ENCODE measurements around the gene ITGBL1.

Gene ITGBL1

GRCh38 chr13:101628900-101629299 is 176.4 kb downstream of the ITGBL1 start:
- no peak overlapping the region for H3K9ac ChIP-seq (ENCODE audit: low read depth, low read length)
- H3K27ac ChIP-seq (ENCODE audit: low read length): no peak overlapping the region
- no peaks in the 10 kb centered on the region for H3K27me3 ChIP-seq (ENCODE audit: insufficient read depth, low read length, poor library complexity)
- H3K4me2 ChIP-seq (ENCODE audit: insufficient read depth, low read length): no peak overlapping the region
- no peak for ATAC-seq (ENCODE audit: insufficient read depth, low read depth)
- H3K4me3 ChIP-seq (ENCODE audit: low read depth in 1 of 2, low read length in 2 of 2): no peak overlapping the region
- TF ChIP-seq CTCF (IDR thresholded peaks at IDR 0.05; ENCODE audit: borderline replicate concordance, extremely low read depth, low read length, poor library complexity, severe bottlenecking) (no peak), EZH2 (IDR thresholded peaks at IDR 0.05; ENCODE audit: borderline replicate concordance, low read depth, low read length, severe bottlenecking) (no peak)
- H3K9me3 ChIP-seq (ENCODE audit: insufficient read depth, low read length, severe bottlenecking): no peaks in the 10 kb centered on the region
- H3K79me2 ChIP-seq (ENCODE audit: insufficient read depth, low read length): no peaks in the 10 kb centered on the region
- DNase-seq: no peak
- peaks cover 37% of the 10 kb centered on the region for H3K4me1 ChIP-seq (ENCODE audit: insufficient read depth, low read length)
- no peak overlapping the region for H2AFZ ChIP-seq (ENCODE audit: low read depth, low read length)
- H3K36me3 ChIP-seq (ENCODE audit: insufficient read depth, low read length): no peaks in the 10 kb centered on the region
- no peaks in the 10 kb centered on the region for H4K20me1 ChIP-seq (ENCODE audit: insufficient read depth, low read length)

- Histone ChIP-seq H3K27ac (ENCODE audit: low read length) (no peak overlapping the region), H3K27me3 (ENCODE audit: insufficient read depth, low read length, poor library complexity) (no peaks in the 10 kb centered on the region), H3K4me2 (ENCODE audit: insufficient read depth, low read length) (no peak overlapping the region), H3K9ac (ENCODE audit: low read depth, low read length) (no peak overlapping the region), H3K9me3 (ENCODE audit: insufficient read depth, low read length, severe bottlenecking) (no peaks in the 10 kb centered on the region), H3K36me3 (ENCODE audit: insufficient read depth, low read length) (no peaks in the 10 kb centered on the region), H3K4me3 (ENCODE audit: low read depth in 1 of 2, low read length in 2 of 2) (no peak overlapping the region), H2AFZ (ENCODE audit: low read depth, low read length) (no peak overlapping the region), H3K4me1 (ENCODE audit: insufficient read depth, low read length) (peaks cover 15% of the 10 kb centered on the region), H4K20me1 (ENCODE audit: insufficient read depth, low read length) (no peaks in the 10 kb centered on the region), H3K79me2 (ENCODE audit: insufficient read depth, low read length) (no peaks in the 10 kb centered on the region)
- no peak for DNase-seq
- TF ChIP-seq CTCF (IDR thresholded peaks at IDR 0.05; ENCODE audit: borderline replicate concordance, extremely low read depth, low read length, poor library complexity, severe bottlenecking) (no peak), EZH2 (IDR thresholded peaks at IDR 0.05; ENCODE audit: borderline replicate concordance, low read depth, low read length, severe bottlenecking) (no peak)
- no peak for ATAC-seq (ENCODE audit: insufficient read depth, low read depth)
Measured at GRCh38 chr13:101631395-101631794, 178.9 kb downstream of the ITGBL1 start.

- no peak for TF ChIP-seq CTCF (IDR thresholded peaks at IDR 0.05; ENCODE audit: borderline replicate concordance, extremely low read depth, low read length, poor library complexity, severe bottlenecking)
- H3K4me2 ChIP-seq (ENCODE audit: insufficient read depth, low read length): no peak overlapping the region
- H2AFZ ChIP-seq (ENCODE audit: low read depth, low read length): no peak overlapping the region
- no peaks in the 10 kb centered on the region for H3K4me1 ChIP-seq (ENCODE audit: insufficient read depth, low read length)
- ATAC-seq (ENCODE audit: insufficient read depth, low read depth) (no peak), DNase-seq (no peak)
- no peaks in the 10 kb centered on the region for H3K36me3 ChIP-seq (ENCODE audit: insufficient read depth, low read length)
- H3K9ac ChIP-seq (ENCODE audit: low read depth, low read length): no peak overlapping the region
- no peaks in the 10 kb centered on the region for H3K9me3 ChIP-seq (ENCODE audit: insufficient read depth, low read length, severe bottlenecking)
- no peak overlapping the region for H3K27ac ChIP-seq (ENCODE audit: low read length)
- H3K4me3 ChIP-seq (ENCODE audit: low read depth in 1 of 2, low read length in 2 of 2): no peak overlapping the region
- H3K79me2 ChIP-seq (ENCODE audit: insufficient read depth, low read length): no peaks in the 10 kb centered on the region
- no peaks in the 10 kb centered on the region for H3K27me3 ChIP-seq (ENCODE audit: insufficient read depth, low read length, poor library complexity)
- no peaks in the 10 kb centered on the region for H4K20me1 ChIP-seq (ENCODE audit: insufficient read depth, low read length)
Measured at GRCh38 chr13:101634142-101634541, 181.7 kb downstream of the ITGBL1 start.

GRCh38 chr13:101639711-101640110 is 187.2 kb downstream of the ITGBL1 start:
- no peaks in the 10 kb centered on the region for H3K36me3 ChIP-seq (ENCODE audit: insufficient read depth, low read length)
- no peak overlapping the region for H3K9ac ChIP-seq (ENCODE audit: low read depth, low read length)
- ATAC-seq (ENCODE audit: insufficient read depth, low read depth) (no peak), DNase-seq (no peak)
- H3K27me3 ChIP-seq (ENCODE audit: insufficient read depth, low read length, poor library complexity): no peaks in the 10 kb centered on the region
- no peaks in the 10 kb centered on the region for H3K9me3 ChIP-seq (ENCODE audit: insufficient read depth, low read length, severe bottlenecking)
- peaks cover 5% of the 10 kb centered on the region for H3K4me1 ChIP-seq (ENCODE audit: insufficient read depth, low read length)
- H3K79me2 ChIP-seq (ENCODE audit: insufficient read depth, low read length): no peaks in the 10 kb centered on the region
- TF ChIP-seq CTCF (IDR thresholded peaks at IDR 0.05; ENCODE audit: borderline replicate concordance, extremely low read depth, low read length, poor library complexity, severe bottlenecking) (no peak), EZH2 (IDR thresholded peaks at IDR 0.05; ENCODE audit: borderline replicate concordance, low read depth, low read length, severe bottlenecking) (no peak)
- H4K20me1 ChIP-seq (ENCODE audit: insufficient read depth, low read length): no peaks in the 10 kb centered on the region
- no peak overlapping the region for H2AFZ ChIP-seq (ENCODE audit: low read depth, low read length)
- H3K27ac ChIP-seq (ENCODE audit: low read length): no peak overlapping the region
- H3K4me3 ChIP-seq (ENCODE audit: low read depth in 1 of 2, low read length in 2 of 2): no peak overlapping the region
- H3K4me2 ChIP-seq (ENCODE audit: insufficient read depth, low read length): no peak overlapping the region
